HG03460 (cell line): ENCODE measurements around the gene HAAO.

ENCODE experiments used
- ATAC-seq: cut with Tn5 transposase; IDR thresholded peaks from one replicate; pipeline ENCODE4 v1.9.1; 2021; ENCODE audit not compliant: unreplicated experiment

The HAAO gene

GRCh38 chr2:42769583-42770287 lies 22.6 kb downstream of the HAAO start:
- ATAC-seq, result no peak

GRCh38 chr2:42768706-42769256 lies 23.6 kb downstream of the HAAO start:
- ATAC-seq, result no peak

- no peak for ATAC-seq
Observed at GRCh38 chr2:42767899-42768705, 24.3 kb downstream of the HAAO start.

- ATAC-seq, result no peak
Observed at GRCh38 chr2:42767080-42767898, 25.1 kb downstream of the HAAO start.

- ATAC-seq, result no peak
Observed at GRCh38 chr2:42765686-42766085, 26.7 kb downstream of the HAAO start.

GRCh38 chr2:42764901-42765300 lies 27.5 kb downstream of the HAAO start:
- no peak for ATAC-seq

- ATAC-seq, result no peak
Observed at GRCh38 chr2:42764096-42764495, 28.3 kb downstream of the HAAO start, which contains the start of gene OXER1. TSS of gene OXER1 (minus strand) at chr2:42764135. CDS start at chr2:42764062, 73 bp downstream.

- ATAC-seq, result no peak
Observed at GRCh38 chr2:42762823-42763804, 29.3 kb downstream of the HAAO start.

- ATAC-seq, result no peak
Observed at GRCh38 chr2:42762155-42762554, 30.2 kb downstream of the HAAO start.

GRCh38 chr2:42761554-42761953 lies 30.8 kb downstream of the HAAO start:
- no peak for ATAC-seq

- ATAC-seq, result no peak
Observed at GRCh38 chr2:42758751-42759150, 33.6 kb downstream of the HAAO start.

GRCh38 chr2:42757981-42758740 lies 34.2 kb downstream of the HAAO start:
- no peak for ATAC-seq

GRCh38 chr2:42756966-42757513 lies 35.3 kb downstream of the HAAO start:
- ATAC-seq, result no peak

- ATAC-seq, result no peak
Observed at GRCh38 chr2:42756150-42756775, 36.1 kb downstream of the HAAO start.

- ATAC-seq, result no peak
Observed at GRCh38 chr2:42755191-42755880, 37.0 kb downstream of the HAAO start.

GRCh38 chr2:42754776-42755140 lies 37.6 kb downstream of the HAAO start:
- no peak for ATAC-seq

- peak; percentile 68 for ATAC-seq
Observed at GRCh38 chr2:42754021-42754775, 38.2 kb downstream of the HAAO start.
